HG03575 (cell line): ENCODE measurements around the gene CXADR.
A peak's percentile ranks its signal among the peaks of the same experiment; 100 is the strongest.

Experiments used
- ATAC-seq: cut with Tn5 transposase; IDR thresholded peaks from one replicate; pipeline ENCODE4 v1.9.1; 2021; ENCODE audit not compliant: unreplicated experiment, insufficient number of reproducible peaks, low FRiP score; ENCODE audit errors: extremely low read depth

Gene CXADR

GRCh38 chr21:17578162-17578561 is 65.3 kb downstream of the CXADR start:
- ATAC-seq = no peak

DNA sequence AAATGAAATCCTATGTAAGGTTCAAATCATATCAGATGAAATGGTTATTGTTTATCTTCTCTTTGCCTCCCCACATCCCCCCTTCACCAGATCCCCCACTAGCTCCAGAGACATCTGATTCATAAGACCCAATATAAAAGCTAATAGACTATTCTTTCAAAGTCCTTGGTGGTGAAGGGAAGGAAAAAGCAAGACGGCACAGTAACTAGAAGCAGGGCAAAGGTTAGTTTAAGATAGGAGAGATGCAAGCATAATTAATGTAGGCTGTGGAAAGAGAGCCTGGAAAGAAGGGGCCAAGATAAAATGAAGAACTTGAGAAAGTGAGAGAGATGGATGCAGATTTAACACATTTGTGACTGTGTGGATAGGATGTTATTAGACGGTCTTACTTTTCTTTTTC is 66.0 kb downstream of the CXADR start:
- ATAC-seq = no peak

- no peak for ATAC-seq
These were observed 67.5 kb downstream of the CXADR start for GRCh38 chr21:17580319-17580718.

DNA sequence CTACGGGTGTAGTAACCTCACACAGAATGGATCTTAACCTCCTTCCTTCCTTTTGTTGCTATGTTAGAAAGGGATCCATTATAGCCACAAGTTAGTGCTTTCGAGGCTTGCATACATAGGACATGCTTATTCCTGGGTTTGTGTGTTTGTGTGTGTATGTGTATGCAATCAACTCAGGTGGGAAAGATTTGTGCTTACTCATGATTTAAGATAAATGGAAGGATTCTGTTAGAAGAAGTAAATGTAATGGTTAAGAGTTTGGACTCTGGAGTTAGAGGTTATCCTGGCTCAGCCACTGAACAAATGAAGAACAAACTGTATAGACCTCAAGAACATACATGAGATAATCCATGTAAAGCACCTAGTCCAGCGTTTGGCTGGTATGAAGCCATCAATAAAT is 71.1 kb downstream of the CXADR start:
- no peak for ATAC-seq

- ATAC-seq = no peak
These were observed 73.1 kb downstream of the CXADR start for GRCh38 chr21:17585875-17586450.

DNA sequence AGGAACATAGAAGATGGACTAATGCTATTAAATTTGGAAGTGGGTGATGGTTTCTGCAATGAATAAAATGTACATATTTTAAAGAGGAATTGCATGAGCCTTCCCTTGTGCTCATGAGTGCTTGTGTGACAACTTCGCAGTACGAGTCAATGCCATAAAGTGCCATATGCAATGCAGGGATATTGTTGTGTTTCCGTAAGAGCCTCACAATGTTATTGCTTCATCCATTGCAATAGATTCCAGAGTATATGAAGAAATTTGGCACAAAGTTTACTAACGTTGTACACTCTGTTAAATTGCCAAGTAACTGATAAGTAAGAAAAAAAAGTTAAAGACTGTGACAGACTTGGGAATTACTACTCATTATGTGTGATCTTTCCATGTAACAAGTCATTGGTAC is 77.6 kb downstream of the CXADR start:
- ATAC-seq = no peak

GRCh38 chr21:17597680-17598079 is 84.8 kb downstream of the CXADR start:
- ATAC-seq = no peak

DNA sequence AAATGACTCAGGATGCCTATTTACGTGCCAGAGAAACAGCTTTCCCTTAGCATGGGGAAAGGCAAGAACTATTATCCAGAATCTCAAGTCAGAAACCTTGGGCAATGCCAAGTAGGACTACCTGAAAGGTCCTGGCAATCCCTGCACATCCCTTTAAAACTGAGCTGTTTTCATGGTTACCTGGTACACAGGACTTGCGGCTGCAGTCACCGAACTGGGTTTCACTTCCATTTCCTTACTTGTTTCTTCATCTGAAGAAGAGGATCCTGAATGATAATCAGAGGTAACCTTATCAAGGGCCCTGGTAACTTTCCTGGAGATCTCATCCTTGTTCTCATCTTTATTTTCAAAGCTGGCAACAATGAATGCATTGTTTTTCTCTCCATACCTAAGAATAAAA is 85.6 kb downstream of the CXADR start:
- ATAC-seq = peak; percentile 57

- no peak for ATAC-seq
These were observed 90.0 kb downstream of the CXADR start for GRCh38 chr21:17602874-17603273.

GRCh38 chr21:17607684-17608083 is 94.8 kb downstream of the CXADR start:
- no peak for ATAC-seq

DNA sequence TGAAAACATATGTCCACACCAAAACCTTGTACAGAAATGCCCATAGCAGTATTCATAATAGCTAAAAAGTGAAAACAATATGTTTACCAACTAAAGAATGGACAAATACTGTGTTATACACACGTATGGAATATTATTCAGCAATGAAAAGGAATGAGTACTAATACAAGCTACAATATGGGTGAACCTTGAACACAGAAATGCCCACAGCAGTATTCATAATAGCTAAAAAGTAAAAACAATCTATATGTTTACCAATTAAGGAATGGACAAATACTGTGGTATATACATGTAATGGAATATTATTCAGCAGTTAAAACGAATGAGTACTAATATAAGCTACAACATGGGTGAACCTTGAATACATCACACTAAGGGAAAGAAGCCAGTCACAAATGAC is 96.8 kb downstream of the CXADR start:
- ATAC-seq = no peak

DNA sequence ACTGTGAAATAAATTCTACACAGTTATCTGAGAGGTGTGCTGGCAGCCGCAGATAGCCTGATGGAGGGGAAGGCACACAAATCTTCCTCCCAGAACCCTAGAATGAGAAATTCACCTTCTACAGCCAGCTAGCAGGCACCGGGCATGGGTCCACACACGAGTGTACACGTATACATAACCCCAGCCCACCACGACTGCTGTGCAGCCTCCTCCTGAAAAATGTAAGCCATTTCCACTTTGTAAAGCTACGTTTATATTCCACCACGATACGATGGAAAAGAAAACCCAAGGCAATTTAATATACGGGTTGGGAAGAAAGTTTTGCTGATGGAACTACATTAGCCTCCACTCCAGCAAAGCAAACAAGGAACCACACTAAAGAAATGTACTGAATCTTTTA is 98.1 kb downstream of the CXADR start:
- ATAC-seq = no peak

- peak; percentile 39 for ATAC-seq
These were observed 98.7 kb downstream of the CXADR start for GRCh38 chr21:17611414-17612022.

DNA sequence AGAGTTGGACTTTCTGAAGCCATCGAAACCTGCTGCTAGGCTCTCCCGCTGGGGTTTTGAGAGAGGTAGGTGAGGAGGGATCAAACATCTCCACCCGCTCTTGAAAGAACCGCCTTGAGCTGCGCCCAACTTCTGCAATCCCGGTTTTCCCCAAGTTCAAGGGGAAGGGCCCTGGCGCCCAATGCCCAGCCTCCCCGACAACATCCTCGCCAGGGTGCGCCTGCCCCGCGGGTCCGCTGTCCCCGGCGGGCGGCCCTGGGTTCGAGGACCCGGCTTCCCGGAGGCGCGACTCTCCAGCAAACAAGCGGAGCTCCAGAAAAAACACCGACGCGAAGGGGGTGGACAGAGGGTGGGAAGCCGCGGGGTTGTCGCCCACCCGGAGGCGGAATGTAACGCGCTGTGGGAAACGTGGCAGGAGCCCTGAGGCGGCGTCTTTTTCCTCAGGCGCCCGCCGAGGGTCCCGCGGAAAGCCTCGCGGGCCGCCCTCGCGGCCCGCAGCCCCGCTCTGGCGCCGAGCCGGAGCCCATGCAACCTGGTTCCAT is 99.3 kb downstream of the CXADR start:
- ATAC-seq = no peak

- no peak for ATAC-seq
These were observed 99.9 kb downstream of the CXADR start, which contains the start of gene BTG3 for GRCh38 chr21:17612565-17613241. BTG3 (minus strand) TSS chr21:17612901; CDS start chr21:17609144, 3,757 bp downstream.

- no peak for ATAC-seq
These were observed 100.4 kb downstream of the CXADR start for GRCh38 chr21:17613242-17613676.

GRCh38 chr21:17616831-17617230 is 104.0 kb downstream of the CXADR start:
- ATAC-seq = no peak

DNA sequence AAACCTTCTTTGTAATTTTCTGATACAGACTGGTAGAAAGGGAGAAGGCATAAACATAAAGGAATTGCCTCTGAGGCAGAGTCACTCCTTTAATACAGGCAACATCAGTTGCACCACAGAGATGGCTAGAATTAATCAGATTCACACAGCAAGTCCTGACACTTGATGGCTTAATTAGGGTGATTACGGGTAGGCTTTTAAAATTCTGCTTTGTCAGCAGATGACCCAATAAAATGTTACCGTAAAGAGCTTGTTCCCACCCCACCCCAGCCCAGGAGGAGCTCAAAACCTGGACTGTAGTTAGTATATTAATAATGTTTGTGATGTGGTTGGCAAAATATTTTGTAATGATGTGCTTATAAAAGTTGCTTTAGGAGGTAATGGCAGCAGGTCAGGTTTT is 109.2 kb downstream of the CXADR start:
- no peak for ATAC-seq

- no peak for ATAC-seq
These were observed 118.4 kb downstream of the CXADR start for GRCh38 chr21:17631195-17631594.

DNA sequence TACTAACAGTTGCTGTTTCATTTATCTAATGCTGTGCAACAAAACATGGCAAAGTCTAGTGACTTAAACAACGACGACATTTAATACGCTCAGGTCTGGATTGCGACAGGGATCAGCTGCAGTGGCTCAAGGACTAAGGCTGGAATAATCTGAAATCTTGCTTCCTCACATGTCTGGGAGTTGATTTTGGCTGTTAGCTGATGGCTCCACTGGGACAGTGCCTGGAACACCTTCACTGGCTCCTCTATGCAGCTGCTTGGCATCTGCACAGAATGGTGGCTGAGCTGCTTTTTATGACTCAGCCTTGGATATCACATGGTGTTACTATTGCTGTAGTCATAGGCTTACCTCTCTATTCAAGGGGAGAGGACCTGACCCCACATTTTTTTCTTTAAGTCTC is 123.9 kb downstream of the CXADR start:
- no peak for ATAC-seq
